DND-41 (cell line): ENCODE measurements around the gene MRAP.
"Not testable (repeated sequence)": the region's sequence is repeated elsewhere in the genome, so short reads cannot be mapped to it uniquely, and the experiment has no call there.

Experiments used
- ATAC-seq: fragments of 200-7000 bp; cut with Tn5 transposase; 3 replicates; pipeline ENCODE4 v1.9.1; 2021; ENCODE audit warnings: low read depth; ENCODE audit not compliant: insufficient read depth
- DNase-seq: peaks from one replicate; pipeline ENCODE4 v3.0.0-alpha.2; 2020
- H2AFZ ChIP-seq: 2 replicates; pipeline ENCODE4 v1.6.0; 2012; ENCODE audit warnings: low read depth, low read length
- H3K27ac ChIP-seq: 2 replicates; pipeline ENCODE4 v1.5.1; 2012; ENCODE audit warnings: low read length, inconsistent platforms
- H3K27me3 ChIP-seq: fragments of 200-600 bp; sonication (generic); 2 replicates; pipeline ENCODE4 v1.6.0; 2012; ENCODE audit warnings: low read length, mild to moderate bottlenecking, inconsistent platforms; ENCODE audit not compliant: insufficient read depth, poor library complexity
- H3K36me3 ChIP-seq: 2 replicates; pipeline ENCODE4 v1.5.1; 2012; ENCODE audit warnings: low read length, inconsistent platforms; ENCODE audit not compliant: insufficient read depth
- H3K4me1 ChIP-seq: 2 replicates; pipeline ENCODE4 v1.5.1; 2012; ENCODE audit warnings: mild to moderate bottlenecking, low read length; ENCODE audit not compliant: insufficient read depth
- H3K4me2 ChIP-seq: 2 replicates; pipeline ENCODE4 v1.6.0; 2012; ENCODE audit warnings: mild to moderate bottlenecking, moderate library complexity, low read length, inconsistent platforms; ENCODE audit not compliant: insufficient read depth
- H3K4me3 ChIP-seq, 2 experiments: fragments of 200-600 bp in 1 of 2; shearing (Covaris generic) in 1 of 2; 2 replicates each; pipeline ENCODE4 v1.5.1; 2012 to 2016; ENCODE audit warnings: inconsistent platforms in 2 of 2, low read length in 2 of 2, mild to moderate bottlenecking in 2 of 2, low read depth in 1 of 2, moderate library complexity in 1 of 2
- H3K79me2 ChIP-seq: 2 replicates; pipeline ENCODE4 v1.6.0; 2012; ENCODE audit warnings: low read length, inconsistent platforms; ENCODE audit not compliant: insufficient read depth
- H3K9ac ChIP-seq: 2 replicates; pipeline ENCODE4 v1.6.0; 2012; ENCODE audit warnings: low read depth, mild to moderate bottlenecking, inconsistent platforms, low read length, moderate library complexity
- H3K9me3 ChIP-seq: 2 replicates; pipeline ENCODE4 v1.5.1; 2012; ENCODE audit warnings: low read length, moderate library complexity, mild to moderate bottlenecking, inconsistent platforms; ENCODE audit not compliant: insufficient read depth, severe bottlenecking
- H4K20me1 ChIP-seq: 2 replicates; pipeline ENCODE4 v1.6.0; 2012; ENCODE audit warnings: low read length; ENCODE audit not compliant: insufficient read depth
- EZH2 ChIP-seq: IDR thresholded peaks from 3 replicates; pipeline ENCODE4 v1.6.1; 2012; ENCODE audit warnings: borderline replicate concordance, low read depth, mild to moderate bottlenecking, moderate library complexity, low read length, inconsistent platforms; ENCODE audit not compliant: severe bottlenecking
- TF ChIP-seq, protein P1 (sequence below): IDR thresholded peaks from 2 replicates; pipeline ENCODE4 v1.5.1; 2012; ENCODE audit warnings: borderline replicate concordance, low read length, moderate library complexity, mild to moderate bottlenecking; ENCODE audit not compliant: poor library complexity, severe bottlenecking; ENCODE audit errors: extremely low read depth

The MRAP gene

DNA sequence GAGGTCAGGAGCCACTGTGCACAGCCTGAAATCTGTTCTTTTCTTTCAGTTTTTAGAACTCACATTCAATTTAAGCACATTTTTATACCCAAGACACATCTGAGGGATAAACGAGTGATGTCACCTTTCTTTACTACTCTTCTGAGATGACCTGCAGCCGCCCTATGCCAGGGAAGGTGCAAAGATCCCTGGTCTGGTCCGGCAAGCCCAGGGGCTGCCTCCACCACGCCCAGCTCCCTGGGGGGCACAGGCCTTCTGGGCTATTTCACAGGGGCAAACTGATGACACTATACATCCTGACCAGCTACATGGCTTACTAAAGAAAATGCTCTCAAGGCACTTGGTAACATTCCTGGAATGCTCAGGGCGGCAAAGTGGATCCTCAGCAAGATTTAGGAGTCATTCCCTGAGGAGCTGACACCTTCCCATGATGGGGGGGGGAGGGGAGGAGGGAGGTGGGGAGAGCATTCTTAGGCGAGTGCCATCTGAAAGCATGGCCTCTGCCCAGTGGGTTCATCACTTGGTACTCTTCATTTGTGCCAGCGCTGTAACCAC, 11.3 kb downstream of the MRAP start:
- no peak overlapping the region for H3K9ac ChIP-seq
- no peaks in the 10 kb centered on the region for H3K4me1 ChIP-seq
- no peaks in the 10 kb centered on the region for H3K27me3 ChIP-seq
- H2AFZ ChIP-seq = no peak overlapping the region
- TF ChIP-seq, protein P1, sequence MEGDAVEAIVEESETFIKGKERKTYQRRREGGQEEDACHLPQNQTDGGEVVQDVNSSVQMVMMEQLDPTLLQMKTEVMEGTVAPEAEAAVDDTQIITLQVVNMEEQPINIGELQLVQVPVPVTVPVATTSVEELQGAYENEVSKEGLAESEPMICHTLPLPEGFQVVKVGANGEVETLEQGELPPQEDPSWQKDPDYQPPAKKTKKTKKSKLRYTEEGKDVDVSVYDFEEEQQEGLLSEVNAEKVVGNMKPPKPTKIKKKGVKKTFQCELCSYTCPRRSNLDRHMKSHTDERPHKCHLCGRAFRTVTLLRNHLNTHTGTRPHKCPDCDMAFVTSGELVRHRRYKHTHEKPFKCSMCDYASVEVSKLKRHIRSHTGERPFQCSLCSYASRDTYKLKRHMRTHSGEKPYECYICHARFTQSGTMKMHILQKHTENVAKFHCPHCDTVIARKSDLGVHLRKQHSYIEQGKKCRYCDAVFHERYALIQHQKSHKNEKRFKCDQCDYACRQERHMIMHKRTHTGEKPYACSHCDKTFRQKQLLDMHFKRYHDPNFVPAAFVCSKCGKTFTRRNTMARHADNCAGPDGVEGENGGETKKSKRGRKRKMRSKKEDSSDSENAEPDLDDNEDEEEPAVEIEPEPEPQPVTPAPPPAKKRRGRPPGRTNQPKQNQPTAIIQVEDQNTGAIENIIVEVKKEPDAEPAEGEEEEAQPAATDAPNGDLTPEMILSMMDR = no peak
- no peak for TF ChIP-seq EZH2
- H3K27ac ChIP-seq = no peak overlapping the region
- no peak for ATAC-seq
- no peaks in the 10 kb centered on the region; the same call in 1 of the 2 replicates for H4K20me1 ChIP-seq
- DNase-seq = no peak
- peaks cover 48% of the 10 kb centered on the region for H3K36me3 ChIP-seq
- no peaks in the 10 kb centered on the region for H3K79me2 ChIP-seq
- no peak overlapping the region for H3K4me3 ChIP-seq
- H3K9me3 ChIP-seq = no peaks in the 10 kb centered on the region
- no peak overlapping the region for H3K4me2 ChIP-seq

DNA sequence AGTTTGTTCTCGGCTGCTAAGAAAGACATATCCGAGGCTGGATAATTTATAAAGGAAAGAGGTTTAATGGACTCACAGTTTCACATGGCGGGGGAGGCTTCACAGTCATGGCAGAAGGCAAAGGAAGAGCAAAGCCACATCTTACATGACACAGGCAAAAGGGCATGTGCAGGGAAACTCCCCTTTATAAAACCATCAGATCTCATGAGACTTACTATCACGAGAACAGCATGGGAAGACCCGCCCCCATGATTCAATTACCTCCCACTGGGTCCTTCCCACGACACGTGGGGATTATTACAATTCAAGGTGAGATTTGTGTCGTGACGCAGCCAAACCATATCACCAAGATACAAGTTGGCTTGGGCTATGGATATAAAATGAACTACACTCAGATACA, 12.3 kb downstream of the MRAP start:
- H3K36me3 ChIP-seq = peaks cover 56% of the 10 kb centered on the region
- not testable (repeated sequence) for H4K20me1 ChIP-seq

DNA sequence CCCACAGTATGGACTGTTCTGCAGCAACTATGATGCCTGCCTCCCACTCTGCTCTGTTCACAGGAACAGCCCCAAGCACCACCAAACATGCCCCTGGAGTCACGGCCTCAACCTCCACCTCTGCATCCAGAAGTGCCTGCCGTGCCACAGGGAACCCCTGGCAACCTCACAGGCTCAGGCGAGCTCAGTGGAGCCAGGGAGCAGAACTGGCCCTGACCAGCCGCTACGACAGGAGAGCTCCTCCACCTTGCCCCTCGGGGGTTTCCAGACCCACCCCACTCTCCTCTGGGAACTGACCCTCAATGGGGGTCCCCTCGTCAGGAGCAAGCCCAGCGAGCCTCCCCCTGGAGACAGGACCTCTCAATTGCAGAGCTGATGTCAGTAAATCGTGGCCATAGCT, 13.0 kb downstream of the MRAP start:
- no peaks in the 10 kb centered on the region for H3K79me2 ChIP-seq
- no peaks in the 10 kb centered on the region for H3K9me3 ChIP-seq
- H4K20me1 ChIP-seq = no peaks in the 10 kb centered on the region; the same call in 1 of the 2 replicates
- H3K4me1 ChIP-seq = no peaks in the 10 kb centered on the region
- ATAC-seq (no peak), DNase-seq (no peak)
- H3K36me3 ChIP-seq = peaks cover 63% of the 10 kb centered on the region
- no peak overlapping the region for H3K4me3 ChIP-seq
- H2AFZ ChIP-seq = no peak overlapping the region
- TF ChIP-seq, protein P1 = no peak
- H3K27me3 ChIP-seq = no peaks in the 10 kb centered on the region
- no peak overlapping the region for H3K9ac ChIP-seq
- no peak overlapping the region for H3K27ac ChIP-seq
- no peak overlapping the region for H3K4me2 ChIP-seq

More for the DNA sequence above, 12.3 kb downstream of the MRAP start:
- H2AFZ ChIP-seq, H3K27ac ChIP-seq, H3K4me2 ChIP-seq, H3K27me3 ChIP-seq, H3K79me2 ChIP-seq, H3K9me3 ChIP-seq, H3K4me1 ChIP-seq, ATAC-seq, DNase-seq, H3K4me3 ChIP-seq, H3K9ac ChIP-seq: not testable (repeated sequence)

DNA sequence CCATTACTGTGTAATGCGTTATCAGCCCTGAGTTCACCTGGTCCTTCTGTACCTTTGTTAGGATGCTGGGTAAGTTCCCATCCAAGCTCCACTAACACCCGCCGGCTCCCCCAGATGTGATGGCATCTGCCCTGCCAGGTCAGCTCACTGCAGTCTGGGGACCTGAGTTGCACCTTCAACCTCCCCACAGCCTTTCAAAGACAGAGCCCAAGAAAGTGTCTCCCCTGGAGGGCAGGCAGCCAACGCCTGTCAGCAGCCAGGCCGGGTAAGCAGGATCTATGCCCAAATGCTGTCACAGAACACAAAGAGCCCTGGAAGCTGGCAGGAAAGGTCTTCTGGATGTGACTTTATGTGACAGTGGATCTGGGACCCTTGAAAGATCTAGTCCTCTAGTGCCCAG, 13.7 kb downstream of the MRAP start:
- H4K20me1 ChIP-seq = peaks cover 2% of the 10 kb centered on the region
- no peak for TF ChIP-seq EZH2
- TF ChIP-seq, protein P1 = no peak
- no peaks in the 10 kb centered on the region for H3K79me2 ChIP-seq
- H3K36me3 ChIP-seq = peaks cover 70% of the 10 kb centered on the region
- no peaks in the 10 kb centered on the region for H3K27me3 ChIP-seq
- no peaks in the 10 kb centered on the region for H3K4me1 ChIP-seq
- H2AFZ ChIP-seq = no peak overlapping the region
- H3K4me3 ChIP-seq = no peak overlapping the region
- H3K9me3 ChIP-seq = no peaks in the 10 kb centered on the region
- H3K9ac ChIP-seq = no peak overlapping the region
- no peak for DNase-seq
- H3K27ac ChIP-seq = no peak overlapping the region
- H3K4me2 ChIP-seq = no peak overlapping the region
- ATAC-seq = no peak
